Measurements from ENCODE around the gene MMP2. TPM values are rescaled to one million over a fixed set of nuclear protein-coding genes. Genes with fewer than 3 reads are reported as not detected.

Gene MMP2
- total RNA-seq, 2 donors from 2014 or later: not detected

DNA sequence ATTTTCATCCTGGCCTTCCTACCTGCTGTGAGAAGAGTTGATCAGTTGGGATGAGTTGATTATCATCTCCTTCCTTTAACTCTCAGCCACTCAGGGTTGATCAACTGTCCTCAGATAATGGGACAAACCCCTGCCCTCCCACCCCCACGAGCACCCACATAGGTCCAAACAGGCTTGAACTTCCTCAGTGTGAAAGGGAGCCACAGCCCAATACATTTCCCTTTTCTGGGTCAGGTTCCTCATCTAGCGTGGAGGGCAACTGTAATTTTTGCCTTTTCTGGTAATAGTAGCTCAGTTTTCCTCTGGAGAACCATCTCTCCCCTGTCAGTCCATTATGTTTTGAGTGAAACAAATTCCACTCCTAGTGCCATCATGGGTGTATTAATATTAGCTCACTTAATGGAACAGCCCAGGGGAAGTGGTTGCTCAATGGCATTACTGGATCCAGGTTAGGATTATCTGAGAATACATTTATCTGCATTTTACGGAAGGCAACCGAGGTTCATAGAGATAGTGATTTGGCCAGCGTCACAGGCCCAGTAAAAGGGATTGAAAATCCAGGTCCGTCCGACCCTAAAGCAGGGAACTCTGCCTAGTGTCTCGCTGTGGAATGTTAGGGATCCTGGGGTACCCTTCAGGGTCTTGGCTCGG lies 29.4 kb downstream of the MMP2 start:
- Mint-ChIP-seq H3K9me3 (peaks cover 4% of the 10 kb centered on the region), H3K27ac (no peak overlapping the region), H3K4me1 (peaks cover 4% of the 10 kb centered on the region), H3K4me3 (peak overlapping the region; percentile 44), H3K27me3 (peaks cover 59% of the 10 kb centered on the region), H3K36me3 (ENCODE audit: low read depth) (no peaks in the 10 kb centered on the region)
- no peak for ATAC-seq (replicated peaks)

DNA sequence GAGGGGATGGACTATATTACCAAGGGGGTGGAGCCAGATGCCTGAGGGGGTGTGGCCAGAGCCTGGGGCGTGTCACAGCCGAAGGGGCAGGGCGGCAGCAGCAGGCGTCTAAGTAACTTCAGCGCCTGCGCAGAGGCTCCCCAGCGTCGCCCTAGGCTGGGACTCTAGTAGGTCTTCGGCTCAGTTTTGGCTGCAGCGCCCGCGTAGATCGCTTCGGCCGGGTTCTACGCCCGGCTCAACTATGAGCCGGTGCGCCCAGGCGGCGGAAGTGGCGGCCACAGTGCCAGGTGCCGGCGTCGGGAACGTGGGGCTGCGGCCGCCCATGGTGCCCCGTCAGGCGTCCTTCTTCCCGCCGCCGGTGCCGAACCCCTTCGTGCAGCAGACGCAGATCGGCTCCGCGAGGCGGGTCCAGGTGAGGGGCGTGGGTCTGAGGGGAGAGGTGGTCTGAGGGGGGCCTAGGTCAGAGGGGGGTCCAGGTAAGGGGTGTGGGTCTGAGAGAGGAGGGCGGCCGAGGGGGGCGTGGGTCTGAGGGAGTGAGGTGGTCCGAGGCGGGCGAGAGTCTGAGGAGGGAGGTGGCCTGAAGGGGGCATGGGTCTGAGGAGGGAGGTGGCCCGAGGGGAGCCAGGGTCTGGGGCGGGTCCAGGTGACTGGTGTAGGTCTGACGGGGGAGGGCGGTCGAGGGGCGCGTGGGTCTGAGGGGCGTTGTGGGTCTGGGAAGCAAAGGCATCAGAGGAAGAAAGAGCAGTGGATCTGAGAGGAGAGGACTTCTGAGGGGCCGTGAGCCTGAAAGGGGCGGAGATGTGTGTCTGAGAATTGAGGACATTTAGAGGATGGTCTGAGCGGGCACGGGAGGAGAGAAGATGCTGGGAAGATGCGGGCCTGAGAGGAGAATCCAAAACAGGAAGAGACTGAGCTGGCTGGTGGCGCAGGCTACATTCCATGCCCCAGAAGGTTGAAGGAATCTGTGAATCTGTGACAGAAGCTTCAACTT lies 30.2 kb downstream of the MMP2 start, which contains the start of gene LPCAT2:
TSS of gene LPCAT2 (plus strand) at position 132 of the 991 bp plus-strand sequence. CDS start at position 242, 110 bp downstream.
- Mint-ChIP-seq H3K4me1 (peaks cover 4% of the 10 kb centered on the region), H3K27ac (no peak within 1 kb of the TSS), H3K27me3 (peaks cover 59% of the 10 kb centered on the region), H3K9me3 (peaks cover 4% of the 10 kb centered on the region), H3K36me3 (ENCODE audit: low read depth) (no peaks in the 10 kb centered on the region), H3K4me3 (peak within 1 kb of the TSS; percentile 44)
- ATAC-seq (replicated peaks): peak; percentile 72

DNA sequence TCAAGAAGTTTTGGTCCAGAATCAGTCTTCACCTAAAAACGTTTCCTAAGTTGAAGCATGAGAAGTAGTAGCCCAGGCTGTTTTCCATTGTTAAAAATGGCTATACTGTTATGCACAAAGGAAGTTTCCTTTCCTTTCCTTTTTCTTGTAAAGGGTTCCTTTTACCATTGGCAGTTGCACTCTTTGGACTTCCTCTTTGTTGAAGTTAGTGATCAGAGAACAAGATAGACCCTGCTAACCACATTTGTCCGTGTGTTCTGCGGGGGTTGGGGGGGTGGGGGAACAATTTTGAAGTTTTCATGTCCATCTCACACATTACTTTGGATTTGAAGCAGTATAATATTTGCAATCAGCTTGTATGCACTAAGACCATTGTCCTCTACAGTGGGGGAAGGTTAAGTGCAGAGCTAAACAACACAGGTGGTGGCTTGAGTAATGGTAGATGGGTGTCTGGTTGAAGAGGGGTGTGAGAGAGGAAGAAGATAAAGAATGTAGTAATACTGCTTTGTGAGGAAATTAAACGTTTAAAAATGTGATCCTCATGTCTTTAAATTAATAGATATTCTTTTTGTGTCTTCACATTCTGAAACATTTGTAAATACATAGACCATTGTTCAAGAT lies 31.3 kb downstream of the MMP2 start:
- ATAC-seq (replicated peaks): no peak
- H3K4me1 Mint-ChIP-seq: peaks cover 4% of the 10 kb centered on the region
- H3K4me3 Mint-ChIP-seq: peak overlapping the region; percentile 44
- no peaks in the 10 kb centered on the region for H3K36me3 Mint-ChIP-seq (ENCODE audit: low read depth)
- H3K27ac Mint-ChIP-seq: no peak overlapping the region
- H3K27me3 Mint-ChIP-seq: peaks cover 59% of the 10 kb centered on the region
- peaks cover 4% of the 10 kb centered on the region for H3K9me3 Mint-ChIP-seq

DNA sequence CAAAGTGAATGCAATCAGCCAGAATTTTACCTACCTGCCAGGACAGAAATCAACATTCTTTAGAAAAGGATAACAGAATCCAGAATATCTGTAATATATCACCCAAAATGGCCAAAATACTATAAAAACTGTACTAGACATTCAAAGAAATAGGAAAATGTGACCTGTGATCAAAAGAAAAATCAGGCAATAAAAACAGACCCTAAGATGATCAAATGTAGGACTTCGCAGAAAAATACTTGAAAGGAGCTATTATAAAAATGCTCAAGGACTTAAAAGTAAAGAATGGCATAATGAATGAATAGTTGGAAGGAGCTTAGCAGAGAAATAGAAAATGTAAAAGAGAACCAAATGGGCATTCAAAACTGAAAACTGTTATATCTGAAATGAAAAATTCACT lies 33.9 kb downstream of the MMP2 start:
- Mint-ChIP-seq H3K27me3 (peaks cover 42% of the 10 kb centered on the region), H3K9me3 (peaks cover 4% of the 10 kb centered on the region), H3K4me3 (no peak overlapping the region), H3K4me1 (peaks cover 4% of the 10 kb centered on the region), H3K36me3 (ENCODE audit: low read depth) (no peaks in the 10 kb centered on the region), H3K27ac (no peak overlapping the region)
- ATAC-seq (replicated peaks): no peak

DNA sequence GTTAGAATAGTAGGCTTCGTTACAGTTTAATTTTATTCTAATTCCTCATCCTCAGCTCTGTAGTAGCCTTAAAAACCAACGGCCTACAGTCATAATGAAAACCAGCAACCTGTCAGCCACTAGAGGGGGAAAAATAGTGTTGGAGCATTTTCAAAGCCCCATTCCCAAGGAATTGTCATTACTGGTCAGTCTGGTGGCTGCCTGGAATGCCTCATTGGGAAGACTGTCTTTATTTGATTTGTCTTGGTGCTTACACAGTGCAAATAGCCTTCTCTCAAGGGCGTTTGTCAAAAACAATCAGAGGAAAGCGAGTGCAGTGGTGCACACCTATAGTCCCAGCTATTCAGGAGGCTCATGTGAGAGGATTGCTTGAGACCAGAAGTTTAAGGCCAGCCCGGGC lies 34.6 kb downstream of the MMP2 start:
- Mint-ChIP-seq H3K4me1 (peaks cover 2% of the 10 kb centered on the region), H3K9me3 (peaks cover 4% of the 10 kb centered on the region), H3K27me3 (peaks cover 37% of the 10 kb centered on the region), H3K27ac (no peak overlapping the region), H3K4me3 (no peak overlapping the region), H3K36me3 (ENCODE audit: low read depth) (no peaks in the 10 kb centered on the region)
- no peak for ATAC-seq (replicated peaks)

DNA sequence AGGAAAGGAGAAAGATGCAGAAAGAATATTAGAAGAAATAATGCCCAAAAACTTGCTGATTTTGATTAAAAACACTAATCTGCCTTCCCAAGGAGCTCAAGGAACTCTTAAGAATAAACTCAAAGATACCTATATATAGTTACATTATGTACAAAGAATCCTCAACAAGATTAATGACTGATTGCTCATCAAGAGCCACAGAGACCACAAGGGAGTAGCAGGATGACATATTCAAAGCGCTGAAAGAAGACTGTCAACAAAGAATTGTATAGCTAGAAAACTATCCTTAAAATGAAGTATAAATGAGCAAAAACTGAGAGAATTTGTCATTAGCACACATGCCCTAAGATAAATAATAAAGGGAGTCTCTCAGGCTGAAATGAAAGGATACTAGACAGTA lies 36.1 kb downstream of the MMP2 start:
- Mint-ChIP-seq H3K4me1 (no peaks in the 10 kb centered on the region), H3K4me3 (no peak overlapping the region), H3K36me3 (ENCODE audit: low read depth) (no peaks in the 10 kb centered on the region), H3K27ac (no peak overlapping the region), H3K27me3 (peaks cover 25% of the 10 kb centered on the region), H3K9me3 (peaks cover 4% of the 10 kb centered on the region)
- no peak for ATAC-seq (replicated peaks)

DNA sequence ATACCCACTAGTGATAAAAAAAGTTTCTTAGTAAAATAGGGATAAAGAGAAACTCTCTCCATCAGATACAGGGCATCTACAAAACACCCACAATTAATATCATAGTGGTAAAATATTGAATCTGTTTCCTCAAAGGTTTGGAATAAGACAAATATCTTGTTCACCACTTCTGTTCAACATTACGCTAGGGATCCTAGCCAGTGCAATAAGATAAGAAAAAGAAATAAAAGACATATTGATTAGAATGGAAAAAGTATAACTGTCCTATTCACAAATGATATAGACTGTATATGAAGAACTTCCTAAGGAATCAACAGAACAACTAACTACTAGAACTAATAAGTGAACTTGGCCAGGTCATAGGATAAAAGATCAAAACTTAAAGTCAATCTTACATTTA lies 42.8 kb downstream of the MMP2 start:
- Mint-ChIP-seq H3K27me3 (peaks cover 4% of the 10 kb centered on the region), H3K4me1 (no peaks in the 10 kb centered on the region), H3K4me3 (no peak overlapping the region), H3K36me3 (ENCODE audit: low read depth) (no peaks in the 10 kb centered on the region), H3K27ac (no peak overlapping the region), H3K9me3 (peaks cover 8% of the 10 kb centered on the region)
- no peak for ATAC-seq (replicated peaks)

DNA sequence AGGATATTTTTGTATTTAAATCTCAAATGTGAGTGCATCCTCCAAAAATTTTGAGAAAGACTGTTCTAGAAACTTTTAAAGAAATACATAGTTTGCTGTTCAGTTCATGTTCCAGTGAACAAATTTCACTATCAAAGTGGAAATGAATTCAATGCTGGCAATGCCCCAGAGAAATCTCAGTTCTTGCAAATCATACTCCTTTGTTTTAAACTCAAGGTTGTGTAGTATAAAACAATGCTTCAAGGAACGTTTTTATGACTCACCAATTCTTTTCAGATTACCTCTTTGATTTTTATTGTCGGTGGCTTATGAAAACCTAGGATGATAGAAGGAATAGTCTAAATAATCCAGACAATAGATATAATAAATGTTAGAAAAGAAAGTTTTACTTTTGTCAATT lies 47.4 kb downstream of the MMP2 start:
- Mint-ChIP-seq H3K27me3 (peaks cover 16% of the 10 kb centered on the region), H3K36me3 (ENCODE audit: low read depth) (no peaks in the 10 kb centered on the region), H3K27ac (no peak overlapping the region), H3K4me3 (no peak overlapping the region), H3K9me3 (peaks cover 8% of the 10 kb centered on the region), H3K4me1 (no peaks in the 10 kb centered on the region)
- ATAC-seq (replicated peaks): no peak

DNA sequence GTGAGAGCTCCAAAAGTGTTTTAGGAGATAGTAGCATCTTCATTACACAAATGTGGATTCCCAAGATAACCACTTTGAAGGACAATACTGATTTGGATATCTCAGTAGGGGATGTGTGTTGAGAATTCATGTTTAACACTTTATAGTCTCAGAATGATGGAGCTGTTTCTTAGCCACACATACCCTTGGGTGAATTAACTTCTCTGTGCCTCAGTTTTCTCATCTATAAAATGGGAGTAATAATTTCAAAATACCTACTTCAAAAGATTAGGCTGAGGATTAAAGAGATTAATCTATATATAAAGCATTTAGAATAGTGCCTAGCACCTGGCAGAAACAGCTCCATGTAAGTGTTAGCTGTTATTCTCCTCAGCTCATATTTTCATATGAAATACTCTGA lies 48.9 kb downstream of the MMP2 start:
- Mint-ChIP-seq H3K36me3 (ENCODE audit: low read depth) (no peaks in the 10 kb centered on the region), H3K4me3 (no peak overlapping the region), H3K27me3 (peaks cover 16% of the 10 kb centered on the region), H3K4me1 (no peaks in the 10 kb centered on the region), H3K27ac (no peak overlapping the region), H3K9me3 (no peaks in the 10 kb centered on the region)
- ATAC-seq (replicated peaks): no peak

DNA sequence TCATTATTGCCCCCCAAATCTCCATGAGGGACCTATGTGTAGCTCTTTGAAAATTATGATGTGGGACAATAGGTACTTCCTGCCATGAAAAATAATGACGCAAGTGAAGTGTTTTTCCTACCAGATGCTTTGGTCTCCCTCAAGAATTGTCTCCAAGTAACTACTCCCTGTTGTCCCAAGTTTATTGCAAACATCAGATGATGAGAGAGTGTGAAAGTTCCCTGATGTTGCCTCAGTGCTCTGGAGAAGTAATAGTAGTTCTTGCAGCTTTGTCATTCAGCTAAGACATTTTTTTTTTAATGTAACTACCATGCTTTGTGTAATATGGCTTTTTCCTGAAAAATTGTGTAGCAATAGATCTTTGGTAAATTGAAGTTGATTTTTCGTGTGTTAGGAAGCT lies 50.0 kb downstream of the MMP2 start:
- no peaks in the 10 kb centered on the region for H3K9me3 Mint-ChIP-seq
- H3K27me3 Mint-ChIP-seq: peaks cover 16% of the 10 kb centered on the region
- no peaks in the 10 kb centered on the region for H3K36me3 Mint-ChIP-seq (ENCODE audit: low read depth)
- no peak overlapping the region for H3K4me3 Mint-ChIP-seq
- ATAC-seq (replicated peaks): no peak
- H3K27ac Mint-ChIP-seq: no peak overlapping the region
- no peaks in the 10 kb centered on the region for H3K4me1 Mint-ChIP-seq

DNA sequence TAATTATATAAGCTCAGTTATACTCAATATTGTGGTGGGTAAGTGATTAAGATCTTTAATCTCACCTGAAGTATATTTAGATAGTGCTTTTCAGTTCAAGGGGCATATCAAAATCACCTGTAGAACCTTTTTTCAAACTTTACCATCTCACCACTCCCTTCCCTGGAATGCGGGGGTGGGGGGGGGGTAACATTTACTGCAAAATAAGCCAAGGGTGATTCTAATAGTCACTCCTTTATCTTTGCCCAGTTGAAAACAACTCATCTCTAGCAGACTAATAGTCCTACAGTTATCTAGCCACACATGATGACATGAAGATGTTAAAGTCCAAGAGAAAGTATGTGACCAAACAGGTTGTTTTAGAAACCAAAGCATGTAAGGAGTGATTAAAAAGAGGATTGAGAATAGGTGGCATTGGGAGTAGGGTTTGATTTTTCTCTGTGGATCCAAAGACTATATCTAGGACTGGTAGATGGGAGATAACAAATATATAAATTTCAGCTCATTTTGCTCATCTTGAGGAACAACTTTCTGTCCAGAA lies 51.4 kb downstream of the MMP2 start:
- H3K36me3 Mint-ChIP-seq (ENCODE audit: low read depth): no peaks in the 10 kb centered on the region
- H3K27me3 Mint-ChIP-seq: peaks cover 12% of the 10 kb centered on the region
- ATAC-seq (replicated peaks): no peak
- H3K4me1 Mint-ChIP-seq: no peaks in the 10 kb centered on the region
- no peak overlapping the region for H3K4me3 Mint-ChIP-seq
- no peaks in the 10 kb centered on the region for H3K9me3 Mint-ChIP-seq
- H3K27ac Mint-ChIP-seq: no peak overlapping the region

DNA sequence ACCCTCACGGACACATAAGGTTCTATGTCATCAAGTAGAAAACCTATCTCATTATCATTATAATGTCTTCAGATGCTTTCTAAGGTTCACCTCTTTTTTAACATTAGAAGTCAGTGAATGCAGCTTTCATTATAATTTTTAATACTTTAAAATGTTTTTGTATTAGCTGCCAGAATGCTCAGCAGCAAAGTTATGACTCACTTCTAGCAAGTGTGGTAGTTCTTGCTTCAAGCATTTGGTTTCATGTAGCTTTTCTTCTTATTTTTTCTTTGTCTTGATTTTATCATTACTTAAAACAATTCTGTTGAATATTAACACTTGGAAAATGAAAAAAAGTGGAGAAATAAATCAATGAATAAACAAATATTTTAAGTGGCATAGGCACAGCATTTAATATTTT lies 53.2 kb downstream of the MMP2 start:
- Mint-ChIP-seq H3K4me1 (no peaks in the 10 kb centered on the region), H3K9me3 (no peaks in the 10 kb centered on the region), H3K4me3 (no peak overlapping the region), H3K36me3 (ENCODE audit: low read depth) (no peaks in the 10 kb centered on the region), H3K27me3 (peaks cover 12% of the 10 kb centered on the region), H3K27ac (no peak overlapping the region)
- ATAC-seq (replicated peaks): no peak

DNA sequence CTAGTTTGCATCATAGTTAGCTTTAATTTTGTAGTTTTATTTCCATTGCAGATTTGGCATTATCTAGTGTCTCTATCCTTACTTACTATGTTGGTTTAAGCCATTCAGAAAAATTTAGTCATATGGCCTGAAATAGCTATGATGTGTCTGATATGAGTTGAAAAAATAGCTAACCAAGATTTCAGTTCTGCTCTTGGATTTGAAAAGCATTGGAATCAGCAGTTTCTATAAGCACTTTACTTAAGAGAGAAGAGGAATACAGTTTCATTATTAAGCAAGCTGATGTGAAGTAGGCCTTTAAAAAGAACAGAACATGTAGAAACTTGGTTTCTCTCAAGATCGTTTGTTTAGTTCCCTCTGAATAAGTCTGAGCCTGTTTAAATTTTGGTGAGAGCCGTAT lies 55.8 kb downstream of the MMP2 start:
- ATAC-seq (replicated peaks): no peak
- H3K36me3 Mint-ChIP-seq (ENCODE audit: low read depth): no peaks in the 10 kb centered on the region
- no peaks in the 10 kb centered on the region for H3K9me3 Mint-ChIP-seq
- H3K27ac Mint-ChIP-seq: no peak overlapping the region
- no peaks in the 10 kb centered on the region for H3K4me1 Mint-ChIP-seq
- peaks cover 5% of the 10 kb centered on the region for H3K27me3 Mint-ChIP-seq
- no peak overlapping the region for H3K4me3 Mint-ChIP-seq

DNA sequence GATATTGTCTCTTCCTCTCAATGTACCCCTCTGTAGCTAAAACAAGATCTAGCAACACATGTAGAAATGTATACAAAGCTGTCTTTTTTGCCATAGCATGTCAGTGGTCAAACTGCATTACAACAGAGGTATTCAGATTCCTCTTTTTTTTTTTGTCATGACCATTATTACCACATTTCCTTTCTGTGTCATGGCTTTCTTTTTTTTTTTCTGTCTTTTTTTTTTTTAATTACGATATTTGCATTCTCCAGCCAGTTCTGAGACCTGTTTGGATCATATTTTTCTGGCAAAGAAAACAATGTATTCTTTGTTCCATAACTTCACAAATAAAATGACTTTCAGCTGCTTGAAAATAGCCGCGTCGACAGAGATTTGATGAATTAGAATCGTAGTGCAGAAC lies 60.1 kb downstream of the MMP2 start:
- Mint-ChIP-seq H3K4me1 (no peaks in the 10 kb centered on the region), H3K4me3 (no peak overlapping the region), H3K9me3 (no peaks in the 10 kb centered on the region), H3K36me3 (ENCODE audit: low read depth) (no peaks in the 10 kb centered on the region), H3K27me3 (no peaks in the 10 kb centered on the region), H3K27ac (no peak overlapping the region)
- no peak for ATAC-seq (replicated peaks)
